GM21825 (cell line): ENCODE measurements around the gene MAP4K3.

Source experiments
- ATAC-seq: cut with Tn5 transposase; IDR thresholded peaks from one replicate; pipeline ENCODE4 v1.9.1; 2021; ENCODE audit warnings: mild to moderate bottlenecking, moderate library complexity; ENCODE audit not compliant: unreplicated experiment

MAP4K3 gene

DNA sequence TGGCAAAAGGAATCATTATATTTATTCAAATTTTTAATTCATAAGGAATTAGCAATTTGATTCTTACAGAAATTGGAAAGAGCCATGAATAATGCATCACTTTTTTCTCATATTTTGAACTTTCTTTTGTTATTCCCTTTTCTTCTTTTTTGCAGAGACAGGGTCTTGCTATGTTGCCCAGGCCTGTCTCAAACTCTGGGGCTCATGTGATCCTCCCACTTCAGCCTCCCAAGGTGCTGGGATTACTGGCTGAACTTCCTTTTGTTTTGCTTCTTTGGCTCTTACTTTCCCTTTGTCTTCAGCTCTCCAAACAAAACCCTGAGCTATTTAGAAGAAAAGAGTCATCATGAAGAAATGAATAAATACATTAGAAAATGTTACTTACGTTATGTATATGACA lies 224.1 kb downstream of the MAP4K3 start:
- ATAC-seq, result no peak

DNA sequence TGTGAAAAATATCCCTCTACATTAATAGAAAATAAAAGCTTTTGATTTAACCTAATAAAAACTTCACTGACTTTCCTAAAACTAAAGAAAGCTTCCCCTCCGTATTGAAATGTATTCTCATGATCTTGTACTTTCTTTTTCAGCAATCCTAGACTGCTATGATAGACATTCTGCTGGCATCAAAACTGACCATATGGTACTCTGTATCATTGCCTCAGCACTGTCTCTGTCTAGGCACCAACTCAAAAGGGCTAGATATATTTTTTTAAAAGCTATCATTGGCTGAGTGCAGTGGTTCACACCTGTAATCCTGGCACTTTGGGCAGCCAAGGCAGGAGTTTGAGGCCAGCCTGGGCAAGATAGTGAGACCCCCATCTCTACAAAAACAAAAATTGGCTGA lies 226.2 kb downstream of the MAP4K3 start:
- ATAC-seq, result no peak

DNA sequence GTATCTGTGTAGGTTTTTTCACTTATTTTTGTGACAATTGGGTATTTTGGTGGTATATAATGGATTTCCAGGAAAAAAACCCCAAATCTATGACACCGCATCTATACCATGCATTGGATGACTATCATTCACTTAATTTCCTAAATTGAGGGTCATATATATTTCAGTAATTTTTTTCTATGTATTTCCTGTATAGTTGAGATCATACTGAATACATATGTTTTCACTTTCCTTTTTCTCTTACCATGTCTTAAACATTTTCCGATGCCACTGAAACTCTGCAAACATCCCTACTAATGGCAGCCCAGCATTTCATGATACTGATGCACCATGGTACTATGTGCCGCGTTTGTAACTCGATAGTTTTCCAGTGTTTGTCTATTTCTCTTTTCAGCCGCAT lies 233.7 kb downstream of the MAP4K3 start:
- ATAC-seq, result no peak

DNA sequence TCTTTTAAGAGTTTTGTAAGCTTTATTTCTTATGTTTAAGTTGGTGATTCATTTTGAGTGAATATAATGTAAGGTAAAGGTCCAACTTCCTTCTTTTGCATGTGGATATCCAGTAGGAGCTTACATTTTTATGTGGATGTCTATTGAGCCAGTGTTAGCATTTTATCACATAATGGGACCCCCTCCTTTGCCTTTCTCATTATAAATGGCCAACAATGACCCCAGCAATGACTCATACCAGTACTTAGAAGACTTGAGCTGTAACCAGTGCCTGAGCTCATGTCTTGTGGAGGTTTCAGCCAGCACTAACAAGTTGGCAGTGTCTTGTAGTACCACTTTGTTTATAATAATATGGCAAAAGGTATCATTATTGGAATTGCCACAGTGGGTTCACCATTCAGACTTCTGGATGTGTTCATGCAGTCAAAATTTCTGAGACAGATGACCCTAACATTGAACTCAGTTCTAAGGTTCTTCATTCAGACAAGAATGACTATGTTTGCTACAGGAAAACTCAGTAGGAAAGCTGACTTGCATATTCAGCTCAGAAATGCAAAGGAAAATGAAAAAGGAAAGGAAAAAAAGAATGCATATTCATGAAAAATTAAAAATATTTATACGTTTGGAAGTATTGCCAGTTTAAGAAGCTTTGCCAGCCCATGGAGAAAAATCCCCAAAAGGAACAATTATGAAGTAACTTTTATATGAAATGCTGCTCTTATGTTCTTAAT lies 234.3 kb downstream of the MAP4K3 start:
- ATAC-seq, result no peak
